MV-4-11 (cell line): ENCODE results near the gene SEMA5A.

Source experiments
- DNase-seq: peaks from one replicate; lab custom pipeline; 2025; lab: John Stamatoyannopoulos, UW

The SEMA5A gene

DNA sequence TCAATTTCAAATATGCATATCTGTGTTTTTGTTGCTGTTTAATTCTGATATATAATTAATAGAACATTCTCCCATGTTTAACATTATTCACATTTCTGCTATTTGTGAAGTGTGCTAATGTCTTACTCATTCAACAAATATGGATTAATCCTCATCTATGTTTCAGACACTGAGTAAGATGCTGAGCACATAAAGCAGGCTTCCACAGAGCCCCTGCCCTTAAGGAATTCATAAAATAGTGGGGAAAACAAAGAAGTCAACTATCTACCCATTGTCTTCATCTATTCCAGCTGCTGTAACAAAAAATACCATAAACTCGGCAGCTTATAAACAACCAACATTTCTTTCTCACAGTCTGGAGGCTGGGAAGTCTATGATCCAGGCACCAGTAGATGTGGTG, 333.3 kb downstream of the SEMA5A start:
- DNase-seq, result no peak

DNA sequence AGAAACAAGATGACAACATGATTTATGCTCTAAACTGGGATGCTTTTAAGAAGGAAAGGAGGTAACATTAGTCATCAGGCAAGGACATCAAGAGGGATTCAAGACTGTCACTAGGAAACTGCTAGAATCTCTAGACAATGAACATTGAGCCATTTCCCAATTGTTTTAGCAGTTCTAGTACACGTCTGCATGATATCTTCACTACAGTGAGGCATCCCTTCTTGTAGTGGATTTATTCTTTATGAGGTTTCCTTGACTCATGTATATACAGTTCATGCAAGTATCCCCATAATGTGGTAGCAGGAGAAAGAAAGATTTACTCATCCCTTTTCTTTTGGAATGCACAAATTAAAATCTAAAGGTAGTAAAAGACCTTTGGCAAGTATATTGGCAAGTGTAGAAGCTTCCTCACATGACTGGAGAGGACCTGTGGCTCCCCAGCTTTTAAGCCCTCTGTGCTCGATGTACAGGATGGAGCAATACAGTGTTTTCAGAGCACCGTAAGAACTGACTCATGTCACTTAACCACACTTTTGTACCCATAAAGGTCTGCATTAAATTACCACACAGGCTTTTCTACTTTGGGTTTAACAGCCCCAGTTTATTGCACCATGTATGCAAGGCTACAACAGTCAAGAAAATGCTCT, 335.9 kb downstream of the SEMA5A start:
- peak; percentile 42 for DNase-seq

DNA sequence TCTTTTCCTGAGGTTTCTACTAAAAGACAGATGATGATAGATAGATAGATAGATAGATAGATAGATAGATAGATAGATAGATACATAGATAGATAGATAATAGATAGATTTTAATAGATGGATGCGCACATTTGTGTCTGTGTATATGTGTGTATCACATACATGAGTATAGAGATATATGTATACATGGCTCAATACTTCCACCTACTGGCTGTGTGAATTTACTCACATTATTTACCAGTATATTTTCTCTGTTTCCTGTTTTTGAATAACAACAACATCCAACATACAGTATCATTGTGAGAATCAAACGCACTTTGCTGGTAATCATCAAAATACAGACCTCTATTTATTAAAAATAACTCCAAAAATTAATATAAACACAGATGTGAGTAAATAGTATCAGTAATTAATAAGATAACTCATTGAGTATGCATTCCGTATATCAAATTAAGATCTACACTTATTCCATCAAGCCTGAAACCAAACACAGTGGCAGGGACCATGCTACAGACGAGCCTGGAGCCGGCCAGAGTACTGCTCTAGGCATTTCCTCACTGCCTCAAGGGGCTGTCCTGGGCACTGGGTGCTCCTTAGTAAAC, 338.0 kb downstream of the SEMA5A start:
- peak; percentile 46 for DNase-seq

DNA sequence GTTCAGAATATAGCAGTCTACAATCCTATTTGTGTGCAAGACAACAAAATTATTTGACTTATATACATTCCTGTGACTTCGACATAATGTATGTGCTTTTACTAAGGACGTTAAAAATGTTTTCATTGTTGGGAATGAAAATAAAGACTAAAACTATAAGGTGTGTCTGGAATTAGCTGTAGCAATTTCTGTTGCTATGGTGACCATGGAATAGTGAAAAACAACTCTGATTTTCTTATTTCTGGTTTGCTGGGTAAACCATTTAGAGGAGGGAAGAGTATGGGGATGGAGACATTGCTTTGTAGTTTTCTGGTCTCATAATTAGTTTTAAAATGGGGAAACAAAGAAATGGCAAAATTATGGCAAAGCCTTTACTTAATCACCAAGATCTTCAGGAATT, 343.2 kb downstream of the SEMA5A start:
- DNase-seq, result no peak

DNA sequence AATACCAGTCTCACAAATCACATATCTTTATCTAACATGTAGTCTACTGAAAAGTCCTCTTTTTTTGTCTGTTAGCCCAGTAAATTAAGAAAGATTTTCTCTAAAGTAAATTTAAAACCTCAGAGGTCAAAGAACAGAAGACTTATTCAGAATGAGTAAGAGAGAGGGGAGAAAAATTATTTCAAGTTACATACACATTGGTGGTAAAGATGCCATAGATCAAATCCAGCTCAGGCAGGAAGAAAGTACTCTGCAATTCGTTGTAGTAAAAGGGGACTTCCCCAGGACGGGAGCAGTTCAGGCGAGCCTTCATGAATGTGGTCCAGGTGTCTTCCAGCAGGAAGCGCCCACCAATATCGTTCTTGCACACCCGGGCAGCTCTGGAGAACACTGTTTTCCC, 344.1 kb downstream of the SEMA5A start:
- no peak for DNase-seq

DNA sequence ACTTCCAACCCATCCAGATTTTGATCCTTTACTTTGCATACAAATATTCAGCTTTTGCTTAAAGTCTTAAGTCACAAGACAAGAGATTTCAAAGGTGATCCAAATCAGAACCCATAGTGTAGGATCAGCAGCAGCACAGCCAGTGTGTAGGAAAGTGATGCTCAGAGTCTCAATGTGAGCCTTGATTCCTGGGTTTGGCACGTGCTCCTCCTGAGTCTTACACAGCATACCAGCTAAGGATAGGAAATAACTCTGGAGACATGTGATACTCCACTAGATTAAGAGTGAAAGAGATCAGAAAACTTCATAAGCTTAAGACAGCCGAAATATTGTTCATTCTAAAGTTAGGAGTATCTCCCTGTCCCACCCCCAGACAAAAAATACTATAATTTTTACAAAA, 344.9 kb downstream of the SEMA5A start:
- no peak for DNase-seq

DNA sequence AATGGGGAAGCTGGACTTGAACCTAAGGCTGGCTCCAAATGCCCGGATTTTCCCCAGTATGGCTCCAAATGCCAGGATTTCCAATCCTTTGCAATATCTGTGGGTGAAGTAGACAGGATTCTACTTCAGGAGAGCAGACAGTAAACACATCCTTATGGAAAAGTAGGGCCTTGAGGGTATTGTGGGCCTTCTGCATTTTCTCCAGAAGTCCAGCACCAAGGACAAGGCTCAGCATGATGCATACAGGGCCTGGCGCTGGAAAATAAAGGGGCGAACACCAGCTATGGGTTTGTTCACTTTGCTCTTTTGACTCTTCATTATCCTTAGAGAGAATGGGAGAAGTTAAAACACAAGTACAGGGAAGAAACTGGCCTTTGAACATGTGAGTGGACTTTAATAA, 347.5 kb downstream of the SEMA5A start:
- no peak for DNase-seq

DNA sequence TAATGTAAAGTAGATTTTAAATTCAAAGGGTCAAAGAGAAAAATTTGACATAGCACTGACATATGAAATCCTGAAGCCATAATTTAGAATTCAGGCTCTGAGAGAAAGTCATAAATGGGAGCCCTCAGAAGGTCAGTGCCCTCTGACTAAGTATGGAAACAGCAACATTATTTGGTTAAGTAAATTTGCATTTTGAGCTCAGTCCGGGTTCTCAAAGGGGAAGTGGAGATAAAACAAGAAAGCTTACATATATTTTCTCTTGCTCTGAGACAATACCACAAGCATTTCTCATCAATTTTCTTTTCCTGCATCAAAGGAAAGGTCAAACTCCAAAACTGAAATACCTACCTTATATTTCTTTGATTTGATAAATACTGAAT, 348.0 kb downstream of the SEMA5A start:
- peak; percentile 82 for DNase-seq

DNA sequence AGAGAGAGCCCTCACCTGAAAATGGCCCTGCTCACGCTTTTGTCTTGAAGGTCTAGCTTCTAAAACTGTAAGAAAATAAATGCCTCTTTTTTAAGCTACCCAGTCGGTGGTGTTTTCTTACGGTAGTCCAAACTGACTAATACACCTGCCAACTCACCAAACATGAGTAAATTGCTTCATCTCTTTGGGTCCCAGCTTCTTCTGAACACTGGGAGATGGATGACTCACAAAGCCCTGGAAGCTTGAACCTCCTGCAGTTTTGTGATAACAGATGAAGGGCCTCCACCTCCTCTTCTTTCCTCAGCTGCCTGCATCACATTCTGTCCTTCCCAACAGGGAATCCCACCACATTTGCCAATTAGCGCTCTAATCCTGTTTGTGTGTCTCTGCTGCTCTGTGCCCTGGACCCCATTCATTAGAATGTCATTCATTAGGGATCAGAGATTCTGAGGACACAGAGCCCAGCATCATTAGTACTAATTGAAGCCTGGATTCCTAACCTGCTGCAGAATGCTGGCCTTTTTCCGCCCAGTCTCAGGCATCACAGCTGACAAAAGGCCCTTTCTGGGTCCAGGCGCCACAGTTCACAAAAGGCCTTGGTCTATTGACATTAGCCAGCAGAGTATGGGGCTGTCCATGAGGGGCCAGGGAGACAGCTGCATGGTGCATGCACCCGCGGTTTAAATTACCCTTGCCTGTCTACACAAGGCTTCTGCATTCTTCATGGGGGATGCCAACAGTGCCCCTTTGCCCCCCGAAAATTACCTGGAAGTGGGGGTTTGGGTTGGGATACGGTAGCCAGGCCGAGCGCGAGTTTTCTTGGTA, 349.3 kb downstream of the SEMA5A start:
- DNase-seq, result no peak

DNA sequence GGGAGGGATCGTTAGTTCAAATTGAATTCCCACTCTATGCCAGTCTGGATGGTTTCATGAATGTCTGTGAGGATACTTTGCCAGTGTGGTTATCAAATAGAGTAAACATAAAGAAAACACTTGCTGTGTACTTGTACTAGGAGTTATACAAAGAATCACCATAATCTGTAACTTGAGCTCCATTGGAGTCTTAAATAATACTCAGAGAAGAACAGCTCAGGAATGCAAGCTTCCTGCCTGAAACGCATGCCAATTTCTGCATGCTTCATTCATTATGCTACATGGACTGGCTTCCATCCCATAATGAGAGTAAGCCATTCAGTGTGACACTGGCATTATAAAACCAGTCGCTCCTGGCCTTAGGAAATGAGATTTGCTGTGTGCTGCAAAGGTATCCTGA, 351.4 kb downstream of the SEMA5A start:
- DNase-seq, result no peak

DNA sequence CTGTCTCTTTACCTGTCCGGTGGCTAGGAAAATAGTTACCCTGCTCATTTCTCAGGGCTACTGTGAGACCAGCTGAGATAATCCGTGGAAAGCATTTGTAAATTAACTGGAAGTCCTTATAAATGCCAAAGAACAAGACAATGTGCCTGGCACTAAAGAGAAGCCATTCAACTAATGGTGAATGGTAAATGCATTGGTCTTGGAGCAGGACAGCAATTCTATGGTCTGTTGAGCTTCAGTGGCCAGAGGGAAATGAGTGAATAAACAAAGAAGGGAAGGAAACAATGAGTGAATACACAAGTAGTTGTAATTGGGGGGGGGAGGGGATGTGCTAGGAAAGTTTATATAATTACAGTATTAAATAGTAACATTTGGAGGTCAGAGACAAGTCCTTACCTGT, 353.6 kb downstream of the SEMA5A start:
- DNase-seq, result no peak

DNA sequence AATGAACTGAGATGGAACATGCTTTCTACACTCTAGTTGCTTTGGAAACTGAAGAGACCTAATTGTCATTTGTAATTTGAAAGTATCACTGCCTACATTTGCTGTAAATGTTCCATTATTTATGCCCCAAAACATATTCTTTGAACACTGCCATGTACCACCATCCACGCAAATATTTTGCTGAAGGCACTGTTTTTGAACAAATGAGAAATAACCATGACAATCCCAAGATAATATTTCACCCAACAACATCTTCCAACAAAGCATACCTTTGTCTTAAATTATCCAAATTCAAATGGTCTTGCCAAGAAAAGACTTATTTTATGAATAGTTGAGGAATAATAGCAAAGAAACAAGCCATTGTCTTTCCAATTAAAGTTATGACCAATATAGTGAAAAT, 356.2 kb downstream of the SEMA5A start:
- no peak for DNase-seq

DNA sequence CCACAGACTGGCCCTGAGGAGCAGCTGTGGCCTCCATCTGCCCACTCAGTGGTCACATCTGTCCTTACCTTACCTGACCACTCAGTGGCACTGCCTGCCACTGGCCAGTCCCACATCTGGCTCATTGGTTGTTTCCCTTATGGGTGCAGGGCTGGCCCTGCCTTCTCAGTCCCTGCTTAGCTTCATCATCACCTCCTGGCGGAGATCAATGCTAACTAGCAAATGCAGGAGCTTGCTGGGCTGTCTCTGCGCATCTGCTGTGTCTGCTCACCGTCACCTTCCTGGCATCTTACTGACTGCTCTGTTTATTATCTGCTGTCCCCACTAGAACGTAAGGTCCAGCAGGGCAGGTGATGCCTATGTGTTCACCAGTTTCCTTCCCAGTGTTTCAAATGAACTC, 356.9 kb downstream of the SEMA5A start:
- DNase-seq, result peak; percentile 21

DNA sequence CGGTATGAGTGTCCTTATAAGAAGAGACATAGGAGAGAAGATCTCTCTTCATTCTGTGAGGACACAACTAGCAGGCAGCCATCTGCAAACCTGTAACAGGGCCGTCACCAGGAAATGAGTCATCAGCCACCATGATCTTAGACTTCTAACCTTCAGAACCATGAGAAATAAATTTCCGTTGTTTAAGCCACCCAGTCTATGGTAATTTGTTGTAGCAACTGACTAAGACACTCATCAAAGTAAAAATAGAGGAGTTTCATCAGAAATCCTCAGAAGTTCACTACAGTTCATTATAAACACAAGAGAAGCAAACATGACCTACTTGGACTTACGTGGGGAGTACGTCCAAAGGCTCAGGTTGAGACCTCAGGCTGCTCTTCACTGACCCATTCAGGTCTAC, 357.7 kb downstream of the SEMA5A start:
- DNase-seq, result peak; percentile 93

DNA sequence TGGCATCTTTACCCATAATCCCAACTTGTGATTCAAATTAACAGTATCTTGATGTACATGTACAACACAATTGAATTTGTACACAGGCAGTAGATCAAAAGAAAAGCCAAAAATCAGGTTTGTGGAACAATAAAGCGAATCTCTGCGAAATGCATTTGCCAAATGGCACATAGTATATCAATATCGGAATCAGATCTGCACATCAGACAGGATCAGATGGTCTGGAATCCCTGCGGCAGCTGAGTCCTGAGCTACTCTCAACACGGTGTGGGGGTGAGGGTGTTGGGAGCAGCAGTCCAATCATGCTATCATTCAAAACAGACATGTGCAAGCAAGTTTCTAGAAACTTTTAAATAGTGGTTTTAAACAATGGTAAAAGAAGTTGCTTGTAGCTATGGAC, 358.3 kb downstream of the SEMA5A start:
- DNase-seq, result no peak

DNA sequence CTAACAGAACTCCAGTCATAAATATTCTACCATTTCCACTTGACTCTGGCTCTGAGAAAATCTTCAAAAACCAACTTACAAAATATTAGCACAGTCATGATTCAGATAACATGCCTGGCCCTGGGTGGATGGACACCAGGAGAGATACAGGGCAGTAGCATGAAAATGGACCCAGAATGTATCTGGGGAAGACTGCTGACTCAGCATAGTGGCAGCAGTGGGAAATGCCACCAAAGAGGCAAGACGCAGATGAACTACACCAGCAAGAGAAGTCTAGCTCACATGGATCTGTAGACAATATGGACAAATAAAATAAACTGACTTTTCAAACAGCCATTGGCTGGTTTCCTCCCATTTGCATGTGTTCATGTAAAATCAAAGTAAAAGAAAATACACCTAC, 359.8 kb downstream of the SEMA5A start:
- no peak for DNase-seq

DNA sequence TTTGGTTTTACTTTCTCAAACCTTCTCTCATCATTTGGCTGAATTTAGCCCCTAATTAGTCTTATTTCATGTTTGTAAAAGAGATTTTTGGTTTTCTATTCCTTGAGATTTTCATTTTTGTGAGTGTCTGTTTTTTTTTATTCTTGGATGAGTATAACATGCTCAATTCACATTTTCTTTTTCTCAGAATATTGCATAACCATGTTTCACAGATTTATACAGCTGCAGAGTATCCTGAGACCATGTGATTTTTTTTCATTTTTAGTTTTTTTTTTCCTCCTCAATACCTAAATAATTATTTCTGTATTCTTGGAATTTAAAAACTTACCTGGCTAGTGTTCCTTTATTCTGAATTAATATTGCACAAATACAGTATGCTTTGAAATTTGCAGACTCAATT, 361.9 kb downstream of the SEMA5A start:
- no peak for DNase-seq

DNA sequence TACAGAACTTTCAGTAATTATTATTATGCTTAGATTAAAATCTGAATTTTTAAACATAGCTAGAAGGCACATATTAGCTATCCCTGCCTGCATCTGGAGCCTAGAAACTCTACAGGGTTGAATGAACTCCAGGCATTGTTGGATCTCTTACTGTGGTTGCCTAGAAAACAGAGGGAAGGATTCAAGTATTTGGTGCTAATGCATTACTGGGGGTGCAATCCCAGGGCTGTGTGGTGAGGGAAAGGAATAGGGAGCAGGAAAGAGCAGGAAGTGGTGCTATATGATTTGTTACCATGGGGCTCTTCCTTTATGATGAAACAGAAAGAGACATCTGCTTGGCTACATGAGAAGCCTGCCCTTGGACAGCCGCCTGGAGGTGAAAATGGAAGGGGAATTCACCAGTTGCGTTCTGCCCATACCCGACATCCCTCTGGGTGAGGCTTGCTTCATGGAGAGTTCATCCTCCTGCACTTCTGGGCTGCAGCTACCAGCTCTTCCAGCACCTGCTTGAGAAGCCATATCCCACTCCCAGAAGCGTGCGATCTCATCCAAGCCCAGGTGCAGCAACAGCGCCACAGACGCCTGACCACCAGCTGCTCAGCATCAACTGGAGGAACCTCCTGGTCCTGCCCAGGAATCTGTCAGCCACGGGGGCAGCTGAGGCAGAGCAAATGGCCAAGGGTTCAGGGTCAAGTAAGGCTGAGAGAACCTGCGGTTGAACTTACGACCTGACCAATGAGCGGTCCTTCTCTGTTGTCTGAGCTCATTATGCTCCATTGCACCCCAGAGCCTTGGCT, 362.8 kb downstream of the SEMA5A start:
- no peak for DNase-seq

DNA sequence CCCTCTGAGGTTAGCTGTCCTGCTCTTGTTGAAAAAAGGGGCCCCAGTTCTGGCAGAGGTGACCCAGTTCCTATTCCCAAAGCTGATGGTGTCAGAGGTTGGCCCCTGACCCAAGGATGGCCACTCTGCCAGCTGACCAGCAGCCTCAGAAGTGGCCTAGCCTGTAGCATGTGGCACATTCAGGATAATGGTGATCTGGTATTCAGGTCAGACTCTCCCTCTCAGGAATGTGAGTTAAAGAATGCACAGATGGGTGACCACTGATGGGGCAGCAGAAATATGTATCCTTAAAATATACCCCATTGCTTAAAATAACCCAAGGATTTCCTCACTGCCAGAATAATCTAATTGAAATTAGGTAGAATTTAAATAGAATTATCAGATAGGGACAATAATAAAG, 369.2 kb downstream of the SEMA5A start:
- no peak for DNase-seq

DNA sequence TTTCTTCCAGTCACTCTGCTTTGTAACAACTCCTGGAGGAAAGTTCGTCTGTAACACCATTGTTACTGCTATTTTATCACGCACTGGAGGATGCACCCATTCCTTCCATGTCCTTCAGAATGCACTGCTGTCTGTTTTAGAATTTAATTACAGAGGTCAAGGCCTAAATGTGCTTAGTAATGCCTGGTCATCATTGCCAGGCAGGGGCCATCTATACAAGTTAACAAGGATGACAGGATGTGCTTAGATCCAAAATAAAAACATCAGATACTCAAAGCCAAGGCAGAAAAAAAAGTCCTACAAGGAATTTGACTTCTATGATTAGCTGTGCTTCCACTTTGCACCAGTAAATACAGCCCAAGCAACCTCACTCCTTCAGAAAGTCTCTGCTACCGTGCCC, 371.4 kb downstream of the SEMA5A start:
- no peak for DNase-seq

DNA sequence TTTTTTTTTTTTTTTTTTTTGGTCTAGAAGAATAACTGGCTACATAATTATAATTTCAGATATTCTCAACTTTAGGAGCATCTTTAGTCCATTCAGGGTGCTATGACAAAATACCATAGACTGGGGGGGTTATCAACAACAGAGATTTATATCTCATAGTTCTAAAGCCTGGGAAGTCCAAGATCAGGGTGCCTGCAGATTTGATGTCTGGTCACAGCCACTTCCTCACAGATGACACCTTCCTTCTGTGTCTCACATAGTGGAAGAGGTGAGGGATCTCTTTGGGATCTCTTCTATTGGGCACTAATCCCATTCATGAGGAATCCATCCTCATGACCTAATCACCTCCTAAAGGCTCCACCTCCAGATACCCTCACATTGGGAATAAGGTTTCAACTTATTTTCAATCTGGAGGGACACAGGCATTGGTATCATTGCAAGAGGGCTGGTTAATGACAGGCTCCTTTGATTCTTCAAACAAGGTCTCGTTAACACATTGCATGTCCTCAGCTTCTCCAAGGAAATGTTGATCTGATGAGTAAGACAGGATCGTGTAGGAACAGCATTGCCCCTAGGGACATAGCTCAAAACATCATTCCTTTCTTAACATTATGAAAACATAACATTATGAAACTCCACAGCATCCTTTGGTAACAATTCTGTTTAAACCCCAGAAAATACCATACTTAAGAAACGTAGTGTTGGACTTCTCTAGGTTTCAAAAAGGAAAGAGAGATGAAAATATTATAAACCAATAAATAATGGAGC, 372.4 kb downstream of the SEMA5A start:
- DNase-seq, result no peak

DNA sequence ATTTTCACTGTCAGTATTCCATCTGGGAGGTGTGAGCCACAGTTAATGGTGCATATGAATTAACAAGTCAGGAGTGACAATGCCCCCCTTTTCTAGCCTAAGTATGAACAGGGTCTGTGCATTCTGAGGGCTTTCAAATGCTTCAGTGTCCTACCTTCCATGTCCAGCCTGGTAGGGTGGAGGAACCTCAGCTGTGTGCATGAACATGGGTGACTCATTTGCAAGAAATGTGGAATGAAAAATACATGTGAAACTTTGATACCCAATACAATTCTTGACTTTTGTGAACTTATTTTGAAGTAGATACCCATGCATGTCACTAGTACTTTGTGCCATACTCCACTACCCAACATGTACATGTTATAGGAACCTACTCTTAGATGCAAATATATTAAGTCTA, 375.8 kb downstream of the SEMA5A start:
- no peak for DNase-seq
